DOHH2 (cell line): Measurements from ENCODE around the gene PHYHIPL.

Experiments
- H3F3A ChIP-seq: fragments of 200-600 bp; sonication (generic), shearing (Covaris generic); 2 replicates; pipeline ENCODE4 v1.6.0; 2016; ENCODE audit warnings: antibody characterized with exemption, mild to moderate bottlenecking; ENCODE audit not compliant: control insufficient read depth, insufficient read depth
- H3K27ac ChIP-seq: fragments of 200-600 bp; sonication (generic); 2 replicates; pipeline ENCODE4 v1.5.1; 2014; ENCODE audit warnings: low read depth, mild to moderate bottlenecking, low read length, moderate library complexity
- H3K27me3 ChIP-seq: fragments of 200-600 bp; sonication (generic); 2 replicates; pipeline ENCODE4 v1.6.1; 2014; ENCODE audit warnings: mild to moderate bottlenecking, low read length, mixed read lengths; ENCODE audit not compliant: control insufficient read depth
- H3K36me3 ChIP-seq: fragments of 200-600 bp; sonication (generic); 2 replicates; pipeline ENCODE4 v1.6.1; 2014; ENCODE audit warnings: mild to moderate bottlenecking, low read length, moderate library complexity, mixed read lengths; ENCODE audit not compliant: control insufficient read depth
- H3K4me1 ChIP-seq: fragments of 200-600 bp; sonication (generic); 2 replicates; pipeline ENCODE4 v1.6.1; 2014; ENCODE audit warnings: mild to moderate bottlenecking, low read length, mixed read lengths; ENCODE audit not compliant: control insufficient read depth
- H3K4me2 ChIP-seq: fragments of 200-600 bp; sonication (generic); 2 replicates; pipeline ENCODE4 v1.6.0; 2014; ENCODE audit warnings: mild to moderate bottlenecking, low read length, moderate library complexity
- H3K4me3 ChIP-seq: fragments of 200-600 bp; sonication (generic); 2 replicates; pipeline ENCODE4 v1.5.1; 2014; ENCODE audit warnings: mild to moderate bottlenecking, low read length, mixed read lengths
- H3K79me2 ChIP-seq: fragments of 200-600 bp; sonication (generic); 2 replicates; pipeline ENCODE4 v1.6.1; 2014; ENCODE audit warnings: mild to moderate bottlenecking, low read length, mixed read lengths; ENCODE audit not compliant: control insufficient read depth
- H3K9me2 ChIP-seq: fragments of 200-600 bp; sonication (generic); replicated peaks from 2 replicates; pipeline ENCODE4 v1.6.1; 2014; ENCODE audit warnings: mild to moderate bottlenecking, low read length, mixed read lengths; ENCODE audit not compliant: control insufficient read depth
- H3K9me3 ChIP-seq: fragments of 200-600 bp; sonication (generic); 2 replicates; pipeline ENCODE4 v1.6.1; 2014; ENCODE audit warnings: antibody characterized with exemption, low read length, mixed read lengths; ENCODE audit not compliant: control insufficient read depth, insufficient read depth
- H4K20me1 ChIP-seq: fragments of 200-600 bp; sonication (generic); 2 replicates; pipeline ENCODE4 v1.6.0; 2014; ENCODE audit warnings: low read depth, mild to moderate bottlenecking, antibody characterized with exemption, low read length, moderate library complexity; ENCODE audit not compliant: control insufficient read depth, insufficient read depth
- EZH2phosphoT487 ChIP-seq: fragments of 200-600 bp; sonication (generic); IDR thresholded peaks from 2 replicates; pipeline ENCODE4 v1.6.1; 2017; ENCODE audit warnings: borderline replicate concordance, mild to moderate bottlenecking, antibody characterized with exemption, low read length, moderate library complexity, mixed read lengths
- TF ChIP-seq, protein P1 (sequence below): fragments of 200-600 bp; sonication (generic); IDR thresholded peaks from one replicate; pipeline ENCODE4 v1.5.1; 2014; ENCODE audit warnings: antibody characterized with exemption, mild to moderate bottlenecking, low read depth, low read length; ENCODE audit not compliant: poor library complexity, severe bottlenecking

Gene PHYHIPL

DNA sequence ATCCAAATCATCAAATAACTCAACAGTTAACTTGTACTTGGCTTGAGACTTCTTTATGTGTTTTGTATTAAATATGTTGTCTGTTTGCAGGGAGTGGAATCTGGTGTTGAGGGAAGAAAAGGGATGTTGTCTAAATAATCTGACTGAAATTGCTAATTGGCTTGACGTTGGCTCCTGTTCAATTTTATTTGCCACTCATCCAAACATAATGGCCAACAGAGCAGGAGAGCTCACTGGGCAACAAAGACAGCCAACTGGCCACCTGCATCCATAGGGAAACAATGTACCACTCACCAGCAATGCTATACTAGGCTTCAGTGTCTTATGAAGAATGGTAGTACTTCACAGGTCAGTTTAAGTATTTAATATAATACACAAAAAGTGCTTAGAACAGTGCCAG is 105.4 kb downstream of the PHYHIPL start:
- H3K27ac ChIP-seq = no peak overlapping the region
- no peaks in the 10 kb centered on the region for H4K20me1 ChIP-seq
- TF ChIP-seq, protein P1, sequence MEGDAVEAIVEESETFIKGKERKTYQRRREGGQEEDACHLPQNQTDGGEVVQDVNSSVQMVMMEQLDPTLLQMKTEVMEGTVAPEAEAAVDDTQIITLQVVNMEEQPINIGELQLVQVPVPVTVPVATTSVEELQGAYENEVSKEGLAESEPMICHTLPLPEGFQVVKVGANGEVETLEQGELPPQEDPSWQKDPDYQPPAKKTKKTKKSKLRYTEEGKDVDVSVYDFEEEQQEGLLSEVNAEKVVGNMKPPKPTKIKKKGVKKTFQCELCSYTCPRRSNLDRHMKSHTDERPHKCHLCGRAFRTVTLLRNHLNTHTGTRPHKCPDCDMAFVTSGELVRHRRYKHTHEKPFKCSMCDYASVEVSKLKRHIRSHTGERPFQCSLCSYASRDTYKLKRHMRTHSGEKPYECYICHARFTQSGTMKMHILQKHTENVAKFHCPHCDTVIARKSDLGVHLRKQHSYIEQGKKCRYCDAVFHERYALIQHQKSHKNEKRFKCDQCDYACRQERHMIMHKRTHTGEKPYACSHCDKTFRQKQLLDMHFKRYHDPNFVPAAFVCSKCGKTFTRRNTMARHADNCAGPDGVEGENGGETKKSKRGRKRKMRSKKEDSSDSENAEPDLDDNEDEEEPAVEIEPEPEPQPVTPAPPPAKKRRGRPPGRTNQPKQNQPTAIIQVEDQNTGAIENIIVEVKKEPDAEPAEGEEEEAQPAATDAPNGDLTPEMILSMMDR = no peak
- no peak for TF ChIP-seq EZH2phosphoT487
- no peaks in the 10 kb centered on the region for H3K9me2 ChIP-seq
- no peaks in the 10 kb centered on the region for H3K4me1 ChIP-seq
- no peaks in the 10 kb centered on the region for H3K79me2 ChIP-seq
- H3K9me3 ChIP-seq = no peaks in the 10 kb centered on the region
- H3K36me3 ChIP-seq = no peaks in the 10 kb centered on the region
- H3F3A ChIP-seq = no peaks in the 10 kb centered on the region
- H3K27me3 ChIP-seq = no peaks in the 10 kb centered on the region
- no peak overlapping the region for H3K4me2 ChIP-seq
- H3K4me3 ChIP-seq = no peak overlapping the region

DNA sequence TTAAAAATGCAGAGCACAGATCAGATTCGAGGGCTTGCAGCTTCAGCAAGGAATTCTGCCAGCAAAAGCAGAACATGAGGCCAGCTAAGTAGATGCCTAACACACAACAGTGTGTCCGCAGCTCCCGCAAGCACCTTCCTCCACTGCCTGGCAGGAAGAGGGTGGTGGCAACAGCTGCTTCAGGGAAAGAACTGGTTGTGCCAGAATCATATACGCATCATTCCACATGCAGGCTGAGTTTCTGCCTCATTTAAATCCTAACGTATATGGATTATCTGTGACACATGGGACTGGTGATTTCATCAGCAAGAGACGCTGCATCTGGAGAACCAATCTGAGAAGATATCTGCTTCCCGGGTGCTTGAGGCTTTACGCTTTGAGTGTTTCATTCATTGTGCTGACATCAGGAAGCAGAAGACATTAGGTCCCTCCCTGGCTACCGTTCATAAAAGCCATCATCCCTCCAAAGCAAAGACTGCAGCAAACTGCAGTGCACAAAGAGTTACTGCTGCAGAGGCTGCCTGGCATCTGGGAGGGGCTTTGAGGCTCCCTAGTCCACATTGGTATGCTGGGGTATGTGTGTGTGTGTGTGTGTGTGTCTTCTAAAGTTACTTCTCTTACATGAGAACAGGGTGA is 107.1 kb downstream of the PHYHIPL start:
- Histone ChIP-seq H3K36me3 (no peaks in the 10 kb centered on the region), H3F3A (no peaks in the 10 kb centered on the region), H3K9me3 (no peaks in the 10 kb centered on the region), H3K4me2 (no peak overlapping the region), H3K79me2 (no peaks in the 10 kb centered on the region), H3K27me3 (no peaks in the 10 kb centered on the region), H3K4me3 (no peak overlapping the region), H3K9me2 (no peaks in the 10 kb centered on the region), H4K20me1 (no peaks in the 10 kb centered on the region), H3K4me1 (no peaks in the 10 kb centered on the region), H3K27ac (no peak overlapping the region)
- TF ChIP-seq, protein P1 = no peak
- no peak for TF ChIP-seq EZH2phosphoT487

DNA sequence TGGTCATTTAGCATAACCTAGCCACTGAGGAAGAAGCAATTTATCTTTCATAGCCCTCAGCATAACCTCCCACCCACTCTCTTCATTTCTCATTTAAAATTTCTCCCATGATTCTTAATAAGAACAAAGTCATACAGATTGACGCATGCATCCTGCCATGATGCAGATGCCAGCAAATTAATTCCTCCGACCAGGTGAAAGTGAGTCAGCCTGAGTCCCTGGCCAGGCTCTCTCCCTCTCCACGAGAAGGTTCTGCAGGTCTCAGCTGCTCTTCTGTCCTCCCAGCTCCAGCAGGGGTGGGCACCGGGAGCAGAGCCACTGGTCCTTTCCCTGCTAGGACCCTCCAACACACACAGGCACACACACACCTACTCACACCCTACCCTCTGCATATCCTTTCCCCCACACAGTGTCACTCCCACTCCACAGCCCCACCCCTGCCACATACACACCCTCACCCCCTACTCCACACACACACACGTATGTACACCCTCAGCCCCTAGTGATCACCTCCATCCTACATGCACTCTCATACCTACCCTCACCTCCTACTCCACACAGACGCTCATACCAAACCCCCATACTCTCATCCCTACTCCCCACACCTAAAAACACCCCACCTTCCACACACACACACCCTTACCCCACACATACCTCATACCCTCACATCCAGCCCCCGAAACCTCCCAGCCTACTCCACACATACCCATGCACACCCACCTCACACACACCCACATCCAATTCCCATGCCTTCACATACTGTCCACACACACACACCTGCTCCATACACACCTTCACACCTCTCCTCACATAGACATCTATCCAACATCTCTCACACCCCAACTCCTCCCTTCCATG is 107.9 kb downstream of the PHYHIPL start:
- Histone ChIP-seq H3K4me2 (no peak overlapping the region), H3K4me1 (no peaks in the 10 kb centered on the region), H3K27me3 (no peaks in the 10 kb centered on the region), H3K36me3 (no peaks in the 10 kb centered on the region), H3K9me3 (no peaks in the 10 kb centered on the region), H3K4me3 (no peak overlapping the region), H3K27ac (no peak overlapping the region), H4K20me1 (no peaks in the 10 kb centered on the region), H3F3A (no peaks in the 10 kb centered on the region), H3K9me2 (no peaks in the 10 kb centered on the region), H3K79me2 (no peaks in the 10 kb centered on the region)
- TF ChIP-seq EZH2phosphoT487 = no peak
- TF ChIP-seq, protein P1 = no peak
